ENCODE data around the gene PRRC2C. TPM values are rescaled to one million over a fixed set of nuclear protein-coding genes. Genes with fewer than 3 reads are reported as not detected.

PRRC2C gene
- polyA plus RNA-seq, 2 of the 4 experiments (the other 2 are of a cell fraction): 50.3 to 96.3 TPM

DNA sequence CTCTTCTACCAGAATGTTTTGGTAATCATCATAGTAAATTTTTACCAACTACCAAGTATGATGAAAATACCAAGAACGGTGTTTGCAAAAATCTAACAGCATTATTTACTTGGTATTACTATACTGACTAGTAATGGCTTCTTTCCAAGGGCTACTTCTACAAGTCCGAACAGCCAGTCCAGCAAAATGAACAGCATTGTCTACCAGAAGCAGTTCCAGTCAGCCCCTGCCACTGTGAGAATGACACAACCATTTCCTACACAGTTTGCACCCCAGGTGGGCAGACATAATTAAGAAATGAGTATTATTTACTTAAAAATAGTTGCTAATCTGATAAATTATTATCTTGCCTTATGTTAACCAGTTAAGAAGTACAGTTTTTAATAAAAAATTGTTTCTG lies 102.9 kb downstream of the PRRC2C start:
- no peak for DNase-seq (ENCODE audit: low read depth in 1 of 2, low spot score in 1 of 2)
- TF ChIP-seq HOXB5 (CRISPR knock-in tag; IDR thresholded peaks at IDR 0.05): no peak
- ATAC-seq: no peak
- no peak overlapping the region for H3K27ac ChIP-seq
- FAIRE-seq: no peak
- POLR2A ChIA-PET: no interaction called here
- CTCF ChIA-PET: interaction anchor here (1.6 kb wide), 1 partner anchor 56 kb away, joined by 4 read pairs; no protein-coding TSS in a partner anchor
- H3K9me3 ChIP-seq: no peaks in the 10 kb centered on the region
- H3K4me3 ChIP-seq: no peak overlapping the region
- WGBS (ENCODE audit: missing lambda C conversion rate): 89% methylated on average over 2 of the region's 2 CpGs
- no peak overlapping the region for H3K4me2 ChIP-seq
- H3K4me1 ChIP-seq: no peaks in the 10 kb centered on the region

DNA sequence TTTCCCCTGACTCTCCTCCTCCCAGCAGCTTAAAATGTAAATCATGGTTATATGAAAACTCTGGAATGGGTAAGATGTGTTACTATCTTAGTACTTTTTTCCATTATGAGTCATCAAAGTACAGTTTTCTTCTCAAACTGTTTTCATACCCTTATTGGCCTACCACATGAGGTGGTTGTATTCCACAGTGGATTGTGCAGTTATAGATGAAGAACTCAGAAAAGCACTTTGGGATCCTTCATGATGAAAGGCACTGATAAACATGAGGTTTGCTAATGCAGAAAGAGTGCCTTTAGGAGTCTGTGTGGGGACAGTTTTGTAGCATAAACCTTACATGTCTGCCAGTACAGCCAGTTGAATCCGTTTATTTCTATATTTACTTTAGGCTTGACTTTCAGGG lies 104.7 kb downstream of the PRRC2C start:
- DNase-seq (ENCODE audit: low read depth in 1 of 2, low spot score in 1 of 2): no peak
- ChIA-PET CTCF (no interaction called here), POLR2A (no interaction called here)
- FAIRE-seq: no peak
- 48% methylated on average over 1 of the region's 1 CpG for WGBS (ENCODE audit: missing lambda C conversion rate)
- Histone ChIP-seq H3K27ac (no peak overlapping the region), H3K4me2 (no peak overlapping the region), H3K9me3 (no peaks in the 10 kb centered on the region), H3K4me1 (no peaks in the 10 kb centered on the region), H3K4me3 (no peak overlapping the region)
- TF ChIP-seq CHD2 (IDR thresholded peaks at IDR 0.05; ENCODE audit: low read length, partially characterized antibody): no peak
- TF ChIP-seq FOSL2 (IDR thresholded peaks at IDR 0.05): no peak
- peak; percentile 60 for TF ChIP-seq FOSL2 (CRISPR knock-in tag; IDR thresholded peaks at IDR 0.05)
- no peak for ATAC-seq

DNA sequence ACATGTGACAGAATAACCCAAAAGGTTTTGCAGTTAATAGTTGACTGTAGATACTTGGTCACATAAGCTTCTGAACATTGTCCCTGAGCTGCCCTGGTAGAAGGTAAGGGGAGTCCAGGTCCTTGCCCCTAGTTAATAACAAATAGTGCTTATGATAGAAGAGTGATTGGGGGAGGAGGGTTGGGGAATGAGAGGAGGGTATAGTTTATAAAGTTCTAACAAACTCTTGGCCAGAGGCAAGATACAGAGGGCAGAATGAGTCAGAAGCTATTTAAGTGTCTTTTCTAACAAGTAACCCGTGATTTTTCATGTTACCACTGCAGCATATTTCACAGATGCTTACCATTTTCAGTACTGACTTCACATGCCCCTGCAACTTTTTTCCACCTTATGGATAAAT lies 110.0 kb downstream of the PRRC2C start:
- TF ChIP-seq ZNF302 (CRISPR knock-in tag; IDR thresholded peaks at IDR 0.05): no peak
- no peak for TF ChIP-seq CHD4 (IDR thresholded peaks at IDR 0.05; ENCODE audit: borderline replicate concordance)
- TF ChIP-seq, protein P1, sequence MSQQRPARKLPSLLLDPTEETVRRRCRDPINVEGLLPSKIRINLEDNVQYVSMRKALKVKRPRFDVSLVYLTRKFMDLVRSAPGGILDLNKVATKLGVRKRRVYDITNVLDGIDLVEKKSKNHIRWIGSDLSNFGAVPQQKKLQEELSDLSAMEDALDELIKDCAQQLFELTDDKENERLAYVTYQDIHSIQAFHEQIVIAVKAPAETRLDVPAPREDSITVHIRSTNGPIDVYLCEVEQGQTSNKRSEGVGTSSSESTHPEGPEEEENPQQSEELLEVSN (IDR thresholded peaks at IDR 0.05; ENCODE audit: borderline replicate concordance, low read depth): no peak
- no peak for TF ChIP-seq KDM1A (IDR thresholded peaks at IDR 0.05; ENCODE audit: low read depth)
- TF ChIP-seq POLR2AphosphoS2 (conservative IDR thresholded peaks at IDR 0.05; ENCODE audit: low read length): no peak
- TF ChIP-seq, protein P2, sequence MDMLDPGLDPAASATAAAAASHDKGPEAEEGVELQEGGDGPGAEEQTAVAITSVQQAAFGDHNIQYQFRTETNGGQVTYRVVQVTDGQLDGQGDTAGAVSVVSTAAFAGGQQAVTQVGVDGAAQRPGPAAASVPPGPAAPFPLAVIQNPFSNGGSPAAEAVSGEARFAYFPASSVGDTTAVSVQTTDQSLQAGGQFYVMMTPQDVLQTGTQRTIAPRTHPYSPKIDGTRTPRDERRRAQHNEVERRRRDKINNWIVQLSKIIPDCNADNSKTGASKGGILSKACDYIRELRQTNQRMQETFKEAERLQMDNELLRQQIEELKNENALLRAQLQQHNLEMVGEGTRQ (IDR thresholded peaks at IDR 0.05): no peak
- TF ChIP-seq POLR2A (IDR thresholded peaks at IDR 0.05; ENCODE audit: low read length): no peak
- TF ChIP-seq JUNB (IDR thresholded peaks at IDR 0.05): no peak
- TF ChIP-seq, protein P3, sequence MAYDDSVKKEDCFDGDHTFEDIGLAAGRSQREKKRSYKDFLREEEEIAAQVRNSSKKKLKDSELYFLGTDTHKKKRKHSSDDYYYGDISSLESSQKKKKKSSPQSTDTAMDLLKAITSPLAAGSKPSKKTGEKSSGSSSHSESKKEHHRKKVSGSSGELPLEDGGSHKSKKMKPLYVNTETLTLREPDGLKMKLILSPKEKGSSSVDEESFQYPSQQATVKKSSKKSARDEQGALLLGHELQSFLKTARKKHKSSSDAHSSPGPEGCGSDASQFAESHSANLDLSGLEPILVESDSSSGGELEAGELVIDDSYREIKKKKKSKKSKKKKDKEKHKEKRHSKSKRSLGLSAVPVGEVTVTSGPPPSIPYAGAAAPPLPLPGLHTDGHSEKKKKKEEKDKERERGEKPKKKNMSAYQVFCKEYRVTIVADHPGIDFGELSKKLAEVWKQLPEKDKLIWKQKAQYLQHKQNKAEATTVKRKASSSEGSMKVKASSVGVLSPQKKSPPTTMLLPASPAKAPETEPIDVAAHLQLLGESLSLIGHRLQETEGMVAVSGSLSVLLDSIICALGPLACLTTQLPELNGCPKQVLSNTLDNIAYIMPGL (CRISPR knock-in tag; IDR thresholded peaks at IDR 0.05; ENCODE audit: borderline replicate concordance): no peak
- TF ChIP-seq MAZ (IDR thresholded peaks at IDR 0.05; ENCODE audit: borderline replicate concordance, low read depth, low read length): no peak
- no peak for TF ChIP-seq FOSB (CRISPR knock-in tag; IDR thresholded peaks at IDR 0.05)
- no peak for TF ChIP-seq RFX5 (IDR thresholded peaks at IDR 0.05)
- TF ChIP-seq, protein P4, sequence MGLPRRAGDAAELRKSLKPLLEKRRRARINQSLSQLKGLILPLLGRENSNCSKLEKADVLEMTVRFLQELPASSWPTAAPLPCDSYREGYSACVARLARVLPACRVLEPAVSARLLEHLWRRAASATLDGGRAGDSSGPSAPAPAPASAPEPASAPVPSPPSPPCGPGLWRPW (IDR thresholded peaks at IDR 0.05): no peak
- TF ChIP-seq, protein P5, sequence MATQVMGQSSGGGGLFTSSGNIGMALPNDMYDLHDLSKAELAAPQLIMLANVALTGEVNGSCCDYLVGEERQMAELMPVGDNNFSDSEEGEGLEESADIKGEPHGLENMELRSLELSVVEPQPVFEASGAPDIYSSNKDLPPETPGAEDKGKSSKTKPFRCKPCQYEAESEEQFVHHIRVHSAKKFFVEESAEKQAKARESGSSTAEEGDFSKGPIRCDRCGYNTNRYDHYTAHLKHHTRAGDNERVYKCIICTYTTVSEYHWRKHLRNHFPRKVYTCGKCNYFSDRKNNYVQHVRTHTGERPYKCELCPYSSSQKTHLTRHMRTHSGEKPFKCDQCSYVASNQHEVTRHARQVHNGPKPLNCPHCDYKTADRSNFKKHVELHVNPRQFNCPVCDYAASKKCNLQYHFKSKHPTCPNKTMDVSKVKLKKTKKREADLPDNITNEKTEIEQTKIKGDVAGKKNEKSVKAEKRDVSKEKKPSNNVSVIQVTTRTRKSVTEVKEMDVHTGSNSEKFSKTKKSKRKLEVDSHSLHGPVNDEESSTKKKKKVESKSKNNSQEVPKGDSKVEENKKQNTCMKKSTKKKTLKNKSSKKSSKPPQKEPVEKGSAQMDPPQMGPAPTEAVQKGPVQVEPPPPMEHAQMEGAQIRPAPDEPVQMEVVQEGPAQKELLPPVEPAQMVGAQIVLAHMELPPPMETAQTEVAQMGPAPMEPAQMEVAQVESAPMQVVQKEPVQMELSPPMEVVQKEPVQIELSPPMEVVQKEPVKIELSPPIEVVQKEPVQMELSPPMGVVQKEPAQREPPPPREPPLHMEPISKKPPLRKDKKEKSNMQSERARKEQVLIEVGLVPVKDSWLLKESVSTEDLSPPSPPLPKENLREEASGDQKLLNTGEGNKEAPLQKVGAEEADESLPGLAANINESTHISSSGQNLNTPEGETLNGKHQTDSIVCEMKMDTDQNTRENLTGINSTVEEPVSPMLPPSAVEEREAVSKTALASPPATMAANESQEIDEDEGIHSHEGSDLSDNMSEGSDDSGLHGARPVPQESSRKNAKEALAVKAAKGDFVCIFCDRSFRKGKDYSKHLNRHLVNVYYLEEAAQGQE (IDR thresholded peaks at IDR 0.05): no peak
- TF ChIP-seq NPAS2 (CRISPR knock-in tag; IDR thresholded peaks at IDR 0.05; ENCODE audit: borderline replicate concordance): no peak
- no peak for ATAC-seq
- Histone ChIP-seq H3K27ac (no peak overlapping the region), H3K4me3 (no peak overlapping the region), H3K4me1 (no peaks in the 10 kb centered on the region), H3K9me3 (no peaks in the 10 kb centered on the region), H3K4me2 (no peak overlapping the region)
- ChIA-PET POLR2A (no interaction called here), CTCF (interaction anchor here (0.9 to 2.0 kb wide), 4 partner anchors 10 to 110 kb away, joined by 3 to 4 read pairs (median 4); partner anchors contain the start of gene PRRC2C)
- no peak for DNase-seq (ENCODE audit: low read depth in 1 of 2, low spot score in 1 of 2)
- WGBS (ENCODE audit: missing lambda C conversion rate): 54% methylated on average over 1 of the region's 1 CpG
- FAIRE-seq: no peak

Measured in A549 (cell line).